Measurements from ENCODE around the gene EDEM3.
A peak's percentile ranks its signal among the peaks of the same experiment; 100 is the strongest.
"Not testable (repeated sequence)": the region's sequence is repeated elsewhere in the genome, so short reads cannot be mapped to it uniquely, and the experiment has no call there.

The EDEM3 gene

DNA sequence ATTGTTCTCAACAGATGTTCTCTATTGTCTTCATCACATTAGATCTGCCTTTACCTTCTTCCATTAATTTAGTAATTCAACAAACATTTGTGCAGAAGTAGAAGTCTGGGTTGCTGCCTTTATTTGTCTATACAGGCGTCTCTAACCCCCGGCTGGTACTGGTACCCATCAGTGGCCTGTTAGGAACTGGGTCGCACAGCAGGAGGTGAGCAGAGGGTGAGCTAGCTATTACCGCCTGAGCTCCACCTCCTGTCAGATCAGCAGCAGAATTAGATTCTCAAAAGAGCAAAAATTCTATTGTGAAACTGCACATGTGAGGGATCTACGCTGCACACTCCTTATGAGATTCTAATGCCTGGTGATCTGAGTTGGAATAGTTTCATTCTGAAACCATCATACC is 12.9 kb upstream of the EDEM3 start:
- ATAC-seq = no peak

DNA sequence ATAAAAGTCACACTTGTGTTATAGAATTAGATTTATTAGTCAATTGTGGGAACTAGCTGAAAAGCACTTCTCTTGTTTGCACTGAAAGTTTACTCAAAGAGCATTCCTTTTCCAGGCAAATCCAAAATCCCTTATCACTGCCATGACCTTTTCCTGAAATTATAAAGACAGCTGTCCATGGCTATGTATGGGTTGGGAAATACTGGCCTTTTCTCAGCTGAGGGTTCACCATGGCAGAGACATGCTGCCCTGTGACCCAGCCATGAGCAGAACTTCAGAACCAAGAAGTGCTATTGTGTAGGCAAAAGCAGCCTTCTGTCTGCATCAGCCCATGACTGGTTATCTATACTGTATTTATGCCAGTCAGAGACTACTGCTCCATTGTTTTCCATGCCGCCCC is 9.8 kb upstream of the EDEM3 start:
- ATAC-seq = no peak

DNA sequence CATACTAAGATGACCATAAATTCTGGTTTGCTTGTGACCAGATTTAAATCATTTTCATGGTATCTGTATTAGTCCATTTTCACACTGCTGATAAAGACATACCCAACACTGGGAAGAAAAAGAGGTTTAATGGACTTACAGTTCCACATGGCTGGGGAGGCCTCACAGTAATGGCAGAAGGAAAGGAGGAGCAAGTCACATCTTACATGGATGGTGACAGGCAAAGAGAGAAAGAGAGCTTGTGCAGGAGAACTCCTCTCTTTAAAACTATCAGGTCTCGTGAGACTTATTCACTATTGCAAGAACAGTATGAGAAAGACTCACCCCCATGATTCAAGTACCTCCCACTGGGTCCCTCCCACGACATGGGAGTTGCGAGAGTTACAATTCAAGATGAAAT is 8.9 kb upstream of the EDEM3 start:
- not testable (repeated sequence) for ATAC-seq

DNA sequence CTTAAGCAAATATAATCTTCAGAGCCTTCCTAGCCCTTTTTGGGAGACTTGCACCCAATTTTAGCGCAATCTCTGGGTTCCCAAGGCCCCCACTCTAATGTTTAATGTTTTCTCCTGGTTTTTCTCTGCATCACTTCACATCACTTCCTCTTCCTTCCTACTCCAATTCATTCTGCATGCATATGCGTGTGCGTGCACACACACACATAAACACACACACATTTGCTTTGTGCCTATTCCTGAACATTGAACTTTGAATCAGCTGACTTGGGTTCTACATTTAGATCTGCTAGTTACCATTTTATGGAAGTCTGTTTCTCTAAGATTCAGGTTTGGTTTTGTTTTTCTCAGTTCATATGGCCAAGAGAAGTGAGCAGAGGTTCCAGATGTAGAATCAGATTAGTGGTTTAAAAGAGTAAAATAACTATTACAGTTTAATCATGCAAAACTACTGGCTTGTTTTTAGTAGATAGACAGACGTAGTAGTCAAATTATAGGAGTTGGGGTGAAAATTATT is 7.4 kb upstream of the EDEM3 start:
- ATAC-seq = no peak

DNA sequence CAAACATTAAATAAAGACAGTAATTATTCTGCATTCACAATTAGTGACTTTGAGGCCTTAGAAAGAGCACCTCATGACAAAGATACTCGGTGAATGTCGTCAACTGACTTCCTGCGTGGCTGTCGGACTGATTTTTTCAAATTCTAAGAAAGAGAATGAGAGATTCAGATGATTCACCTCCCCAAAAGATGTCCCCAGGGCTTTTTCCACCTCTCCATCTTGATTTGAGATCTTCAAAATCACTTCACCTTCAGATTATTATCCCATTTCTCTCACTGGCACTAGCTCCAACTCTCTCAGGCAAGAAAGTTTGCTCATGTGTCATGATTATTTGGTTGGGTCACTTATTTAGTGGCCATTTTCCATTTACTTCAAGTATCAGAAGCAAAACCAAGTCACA is 5.0 kb upstream of the EDEM3 start:
- ATAC-seq = no peak

DNA sequence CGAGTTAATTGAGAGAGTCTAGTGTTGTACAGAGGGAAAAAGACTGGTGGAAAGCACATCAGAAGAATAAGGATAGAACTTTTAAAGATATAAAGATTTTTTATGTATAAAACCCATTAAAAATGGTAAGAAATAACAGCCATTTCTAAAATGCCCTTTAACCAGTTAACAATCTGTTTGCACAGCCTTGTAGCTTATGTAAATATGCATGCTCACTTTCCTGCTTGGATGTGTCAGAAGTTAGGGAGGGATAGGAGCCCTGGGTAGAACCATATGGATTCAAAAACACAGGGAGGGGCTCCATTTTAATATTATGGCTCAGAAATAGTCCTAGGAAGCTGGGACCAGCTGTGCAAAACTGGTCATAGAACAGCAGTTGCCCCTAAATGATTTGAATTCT is 4.5 kb upstream of the EDEM3 start:
- no peak for ATAC-seq

DNA sequence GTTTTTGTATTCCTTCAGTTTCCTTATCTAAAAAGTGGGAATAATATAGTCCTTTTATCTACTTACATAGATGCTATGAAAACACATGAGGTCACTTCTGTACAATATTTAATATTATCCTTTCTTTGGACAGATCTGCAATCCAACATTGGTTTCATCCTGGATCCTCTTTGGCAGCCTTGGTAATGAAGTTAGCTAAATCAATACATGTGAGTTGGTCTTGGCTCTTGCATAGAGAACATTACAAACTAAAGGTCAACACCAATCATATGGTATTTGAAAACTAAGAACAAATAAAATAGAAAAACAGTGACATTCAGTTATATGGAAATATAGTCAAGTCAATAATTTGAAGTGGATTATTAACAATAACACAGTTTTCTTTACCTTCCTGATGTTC is 3.2 kb upstream of the EDEM3 start:
- ATAC-seq = no peak

DNA sequence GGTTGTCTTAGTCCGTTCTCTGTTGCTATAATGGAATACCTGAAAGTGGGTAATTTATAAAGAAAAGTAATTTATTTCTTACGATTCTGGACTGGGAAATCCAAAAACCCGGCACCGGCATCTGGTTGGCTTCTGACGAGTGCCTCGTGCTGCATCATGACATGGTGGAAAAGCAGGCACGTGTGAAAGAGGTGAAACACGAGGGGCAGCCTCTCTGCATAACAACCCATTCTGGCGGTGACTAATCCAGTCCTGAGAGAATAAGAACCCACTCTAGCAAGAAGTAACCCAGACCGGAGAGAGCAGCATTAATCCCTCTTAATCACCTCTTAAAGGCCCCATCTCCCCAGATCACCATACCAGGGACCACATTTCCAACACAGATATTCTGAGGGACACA is 2.7 kb upstream of the EDEM3 start:
- ATAC-seq = no peak

DNA sequence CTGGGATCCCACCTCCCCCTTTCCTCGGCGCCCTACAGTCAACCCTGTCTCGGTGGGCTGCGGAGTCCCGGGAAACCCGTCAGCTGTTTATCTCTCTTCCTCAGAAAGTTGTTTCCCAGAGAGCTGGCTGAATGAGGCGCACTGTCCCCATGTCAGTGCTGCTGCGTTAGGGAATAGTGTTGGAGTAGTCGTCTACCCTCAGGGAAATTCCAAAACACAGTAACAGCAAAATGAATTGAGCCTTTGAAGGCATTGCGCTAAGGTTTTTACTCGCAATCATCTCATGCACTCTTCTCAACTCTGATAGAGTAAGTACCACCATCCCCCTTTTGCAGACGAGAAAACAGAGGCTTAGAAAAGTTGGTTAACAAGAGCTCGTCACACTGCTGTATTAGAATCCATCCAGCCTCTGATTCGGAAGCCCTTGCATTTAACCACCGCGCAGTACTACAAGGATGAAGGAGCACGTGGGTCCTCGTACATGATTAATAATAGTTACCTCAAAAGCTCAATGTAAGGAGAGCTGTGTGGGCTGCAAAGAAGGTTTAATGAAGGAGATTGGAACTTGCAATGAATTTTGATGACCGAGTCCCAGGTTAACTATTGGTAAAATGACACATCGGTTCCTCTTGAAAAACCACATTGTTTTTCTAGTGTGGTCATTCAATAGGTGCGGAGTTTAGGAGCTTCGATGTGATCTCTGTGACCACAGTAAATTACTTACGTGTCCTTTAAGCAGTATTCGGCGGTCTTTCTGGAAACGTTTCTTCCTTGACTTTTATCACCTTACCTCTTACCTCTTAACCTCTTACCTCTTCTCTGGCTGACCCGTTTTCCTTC is 788 bp upstream of the EDEM3 start:
- ATAC-seq = peak; percentile 2

DNA sequence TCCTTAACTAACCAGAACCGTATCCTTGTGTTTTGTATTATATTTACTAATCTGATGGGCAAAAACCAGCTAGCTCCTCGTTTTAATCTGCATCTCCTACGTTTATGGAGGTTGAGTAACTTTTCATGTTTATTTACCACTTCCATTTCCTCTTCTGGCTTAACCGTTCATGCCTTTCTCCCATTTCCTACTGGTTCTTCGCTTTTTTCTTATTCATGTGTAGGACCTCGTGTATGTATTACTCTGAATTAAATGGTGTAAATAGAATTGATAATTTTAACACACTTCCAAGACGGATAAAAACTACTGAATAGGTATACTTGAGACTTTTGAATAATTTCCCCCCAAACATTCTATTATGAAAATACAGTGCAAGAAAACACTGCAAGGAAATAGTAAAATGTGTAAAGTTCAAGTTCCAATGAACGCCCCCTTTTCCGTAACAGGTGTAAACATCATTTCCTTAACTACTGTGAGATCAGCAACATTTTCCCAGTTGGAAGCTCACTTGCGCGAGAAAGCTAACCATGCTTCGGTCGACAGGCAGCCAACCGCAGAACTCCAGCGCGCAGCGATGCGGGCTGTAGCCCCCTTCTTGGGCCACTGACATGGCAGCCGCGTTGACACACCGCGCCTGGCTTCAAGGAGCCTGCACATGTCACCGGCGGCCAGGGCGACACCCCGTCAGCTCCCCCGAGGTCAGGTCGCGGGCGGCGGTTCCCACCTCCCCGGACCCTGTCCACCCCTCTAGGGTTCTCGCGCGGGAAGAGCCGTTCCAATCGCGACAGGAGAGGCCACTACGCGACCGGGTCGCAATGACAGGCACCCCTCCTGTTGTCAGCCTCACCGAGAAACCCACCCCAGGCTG is 816 bp downstream of the EDEM3 start:
- peak; percentile 0 to 4 for ATAC-seq

DNA sequence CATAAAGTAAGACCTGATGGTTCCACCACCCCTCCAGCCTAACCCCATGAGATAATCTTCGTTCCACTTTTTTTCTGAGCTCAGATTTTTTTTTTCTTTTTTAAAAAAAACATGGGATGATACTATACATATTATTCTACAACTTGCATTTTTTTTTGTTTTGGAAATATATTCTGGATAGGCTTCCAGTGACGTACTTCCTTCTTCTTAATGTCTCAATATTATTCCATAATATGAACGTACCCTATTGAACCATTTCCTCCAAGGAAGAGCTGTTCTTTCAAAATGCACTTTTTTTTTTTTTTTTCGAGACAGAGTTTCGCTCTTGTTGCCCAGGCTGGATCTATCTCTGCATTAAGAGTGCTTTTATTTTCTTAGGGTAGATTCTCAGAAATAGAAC is 1.5 kb downstream of the EDEM3 start:
- no peak for ATAC-seq

DNA sequence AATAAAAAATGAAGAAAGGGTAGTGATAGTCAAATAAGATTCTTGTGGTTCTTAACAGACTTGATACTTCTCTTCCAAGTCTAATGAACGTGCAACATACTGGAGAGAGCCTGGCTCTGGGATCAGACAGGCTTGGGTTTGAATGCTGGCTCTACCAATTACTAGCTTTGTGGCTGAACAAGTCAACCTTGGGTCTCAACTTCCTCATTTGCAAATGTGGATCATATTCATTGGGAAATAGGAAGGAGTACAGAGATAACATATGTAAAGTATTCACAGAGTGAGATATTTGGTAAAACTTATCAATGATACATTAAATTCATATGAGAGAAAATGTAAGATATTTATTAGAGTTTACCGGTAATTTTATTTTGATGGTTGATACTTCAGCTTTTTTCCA is 2.0 kb downstream of the EDEM3 start:
- no peak for ATAC-seq

DNA sequence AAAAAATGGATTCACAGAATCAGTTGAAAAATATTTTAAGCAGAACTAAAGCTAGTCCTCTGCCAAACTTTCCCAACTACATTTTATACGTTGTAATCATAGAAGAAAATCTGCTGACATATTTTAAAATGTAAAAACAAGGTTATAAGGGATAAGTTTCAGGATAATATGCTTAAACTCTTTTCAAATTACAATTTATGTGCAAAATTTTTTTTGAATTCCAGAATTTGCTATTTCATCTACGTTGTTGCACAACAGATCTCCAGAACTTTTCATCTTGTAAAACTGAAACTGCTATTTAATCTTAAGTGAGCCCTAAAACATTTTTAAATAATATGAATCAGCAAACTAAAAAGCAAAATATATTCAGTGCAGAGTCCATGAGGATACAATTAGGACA is 5.9 kb downstream of the EDEM3 start:
- no peak for ATAC-seq

DNA sequence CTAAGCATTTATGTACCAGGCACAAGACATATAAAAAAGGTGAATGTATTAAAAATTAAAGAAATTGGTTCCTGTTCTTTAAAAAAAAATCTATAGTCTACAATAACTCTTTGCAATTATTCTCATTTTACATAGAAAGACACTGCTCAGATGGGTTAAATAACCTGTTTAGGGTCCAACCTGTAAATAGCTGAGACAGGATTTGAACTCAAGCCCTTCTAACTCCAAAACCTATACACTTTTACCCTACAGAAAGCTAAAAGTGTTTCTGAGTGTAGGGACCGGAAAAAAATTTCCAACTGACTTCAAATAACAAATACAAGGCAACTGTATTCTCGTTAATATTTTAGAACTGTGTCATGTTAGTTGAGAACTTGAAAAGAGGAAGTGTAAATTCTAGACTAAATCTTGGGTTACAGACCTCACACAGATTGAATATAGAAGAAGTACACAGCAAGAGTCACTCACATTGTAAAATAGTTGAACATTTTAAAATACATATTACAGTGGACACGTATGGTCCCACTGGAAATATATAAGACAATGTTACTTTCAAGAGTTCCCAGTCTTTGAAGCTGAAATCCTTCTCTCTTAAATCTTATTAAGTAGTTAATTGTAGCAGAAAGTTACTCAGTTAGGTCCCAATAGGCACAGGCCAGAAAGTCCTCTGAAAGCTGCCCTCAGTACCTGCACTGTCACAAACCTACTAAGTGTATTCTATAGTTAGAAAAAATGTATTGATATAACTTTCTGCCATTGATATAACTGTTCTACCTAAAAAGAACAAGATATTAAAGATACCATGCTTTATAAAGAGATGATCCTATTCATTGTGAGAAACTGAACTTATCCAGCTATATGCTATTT is 7.3 kb downstream of the EDEM3 start:
- ATAC-seq = no peak

DNA sequence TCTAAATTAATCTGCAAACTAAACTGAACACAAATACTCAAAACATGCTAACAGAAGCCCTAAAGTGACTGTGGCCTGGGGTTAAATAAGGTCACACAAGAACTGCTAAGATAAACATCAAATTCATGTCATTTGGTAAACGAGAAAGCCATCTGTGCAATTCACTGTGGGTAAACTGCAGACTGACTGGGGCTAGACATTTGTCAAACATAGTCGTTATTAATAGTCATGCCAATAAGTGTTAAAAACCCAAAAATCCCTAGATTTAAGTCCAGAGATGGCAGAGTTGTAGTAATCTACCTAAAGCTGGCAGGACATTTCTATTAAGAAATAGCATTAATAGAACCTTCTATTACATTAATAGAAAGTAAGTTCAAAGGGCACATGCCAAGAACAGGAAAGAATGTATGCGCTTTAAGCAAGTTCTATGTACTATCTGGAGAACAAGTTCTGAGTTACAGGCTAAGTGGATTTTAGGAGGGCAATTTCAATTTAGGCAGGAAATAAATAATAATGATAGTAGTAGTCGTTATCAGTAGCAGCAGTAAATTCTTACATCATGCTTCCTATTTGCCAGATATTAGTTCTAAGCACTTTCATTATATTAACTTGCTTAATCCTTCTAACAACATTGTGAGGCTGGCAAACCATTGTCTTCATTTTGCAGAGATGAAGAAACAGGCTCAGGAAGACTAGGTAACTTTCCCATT is 8.6 kb downstream of the EDEM3 start:
- peak; percentile 74 for ATAC-seq

DNA sequence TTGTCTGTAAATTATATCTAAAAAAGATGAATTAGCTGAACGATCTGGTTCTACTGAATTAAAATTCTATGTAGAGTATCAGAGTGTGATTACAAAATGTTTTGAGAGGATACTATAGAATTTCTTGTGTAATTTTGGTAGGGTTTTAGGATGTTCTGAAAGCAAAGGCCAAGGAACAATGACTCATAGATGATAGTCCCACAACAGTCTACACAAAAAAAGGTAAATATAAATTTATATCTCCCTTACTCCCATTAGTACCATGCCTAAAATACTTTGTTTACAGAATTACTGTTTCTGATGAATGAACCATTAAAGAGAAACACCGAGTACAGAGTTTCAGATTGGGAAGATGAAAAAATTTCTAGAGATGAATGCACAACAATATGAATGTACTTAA is 9.5 kb downstream of the EDEM3 start:
- ATAC-seq = no peak

DNA sequence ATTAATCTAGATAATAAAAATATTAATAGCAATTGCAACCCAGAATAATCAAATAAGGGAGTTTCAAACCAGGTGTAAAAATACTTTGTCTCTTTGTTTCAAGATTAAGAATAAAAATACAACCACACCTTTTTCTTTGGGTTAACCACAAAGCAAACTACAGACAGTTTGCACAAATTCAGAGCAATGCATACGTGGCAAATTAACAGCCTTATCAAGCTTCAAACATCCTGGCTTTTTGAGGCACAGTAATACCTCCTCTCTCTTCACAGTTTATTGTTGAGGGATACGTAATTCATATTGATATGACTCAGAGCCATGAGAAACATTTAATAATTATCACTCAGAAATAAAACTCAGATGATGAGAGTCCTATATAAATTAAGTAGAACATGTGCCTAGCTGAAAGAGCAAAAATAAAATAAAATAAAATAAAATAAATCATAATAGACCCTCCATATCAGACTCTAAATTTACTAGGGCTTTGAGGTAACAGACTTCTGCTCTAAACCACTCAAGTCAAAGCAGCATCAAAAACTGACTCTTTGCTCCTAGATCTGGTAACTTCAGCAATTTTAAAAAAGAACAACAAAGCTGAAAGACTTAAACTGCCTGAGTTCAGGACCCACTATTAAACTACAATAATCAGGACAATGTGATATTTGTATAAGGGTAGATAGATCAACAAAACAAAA is 11.4 kb downstream of the EDEM3 start:
- ATAC-seq = peak; percentile 89 to 92

DNA sequence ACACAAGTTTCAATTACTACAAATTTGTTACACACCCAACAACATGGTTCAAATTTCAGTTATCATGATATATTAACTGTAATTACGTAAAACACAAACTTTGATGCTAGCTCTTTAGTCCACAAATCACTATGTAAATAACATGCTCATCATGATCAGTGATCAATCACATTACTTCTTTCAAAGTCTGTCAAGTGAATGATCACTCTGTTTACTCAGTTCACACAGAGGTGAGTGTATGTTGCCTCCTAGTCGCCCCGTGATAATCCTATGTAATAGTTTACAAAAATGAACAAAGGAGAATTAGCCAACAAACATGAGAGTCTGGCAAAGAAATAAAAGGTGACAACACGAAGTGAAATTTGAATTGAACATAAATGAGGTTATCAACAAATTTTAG is 14.3 kb downstream of the EDEM3 start:
- ATAC-seq = no peak

DNA sequence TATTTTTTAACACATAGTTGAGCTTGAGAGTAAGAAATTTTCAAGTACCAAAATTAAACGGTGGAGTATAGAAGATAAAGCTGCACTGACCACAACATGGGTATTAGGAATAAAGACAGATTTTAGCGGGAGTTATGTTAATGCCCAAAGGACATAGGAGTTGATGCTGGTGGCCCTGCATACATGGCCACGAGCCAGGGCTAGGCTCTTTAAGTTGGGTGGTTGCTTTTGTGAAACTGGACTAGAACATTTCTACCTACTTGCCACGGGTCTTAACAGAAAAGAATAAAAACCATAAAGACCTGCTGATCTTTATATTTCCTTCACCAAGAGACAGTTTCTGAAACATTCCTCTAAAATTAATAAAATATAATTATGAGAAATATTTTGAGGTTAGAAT is 14.9 kb downstream of the EDEM3 start:
- ATAC-seq = no peak

DNA sequence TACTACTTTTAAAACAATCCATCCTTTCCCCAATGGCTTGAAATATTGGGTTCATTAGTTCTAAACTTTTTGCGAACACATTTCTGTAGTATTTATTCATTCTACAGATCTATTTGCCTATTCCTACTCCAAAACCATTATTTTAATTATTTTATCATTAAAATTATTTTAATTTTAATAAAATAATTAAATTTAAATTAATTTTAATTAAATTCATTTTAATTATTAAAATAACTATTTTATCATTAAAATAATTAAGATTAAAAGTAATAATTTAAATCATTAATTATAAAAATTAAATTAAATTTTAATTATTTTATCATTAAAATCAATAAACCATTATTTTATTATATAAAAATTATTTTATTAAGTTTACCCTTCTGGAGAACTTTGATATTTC is 15.6 kb downstream of the EDEM3 start:
- ATAC-seq = no peak

DNA sequence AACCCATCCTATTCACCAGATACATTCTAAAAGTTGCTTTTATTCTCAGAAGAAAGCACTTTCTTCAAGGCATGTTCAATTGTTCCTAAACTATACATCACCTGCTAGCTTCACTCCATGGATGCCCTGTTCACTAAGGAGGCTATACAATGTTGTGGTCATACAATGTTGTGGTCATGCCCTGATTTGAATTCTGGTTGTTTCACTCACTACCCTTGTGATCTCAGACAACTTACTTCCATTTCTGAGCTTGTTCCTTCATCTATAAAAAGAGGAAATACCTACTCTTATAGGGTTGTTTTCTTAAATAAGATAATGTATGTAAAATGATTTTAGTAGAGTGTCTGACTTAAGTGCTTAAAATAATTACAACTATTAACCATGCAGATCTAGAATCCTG is 19.7 kb downstream of the EDEM3 start:
- ATAC-seq = no peak

DNA sequence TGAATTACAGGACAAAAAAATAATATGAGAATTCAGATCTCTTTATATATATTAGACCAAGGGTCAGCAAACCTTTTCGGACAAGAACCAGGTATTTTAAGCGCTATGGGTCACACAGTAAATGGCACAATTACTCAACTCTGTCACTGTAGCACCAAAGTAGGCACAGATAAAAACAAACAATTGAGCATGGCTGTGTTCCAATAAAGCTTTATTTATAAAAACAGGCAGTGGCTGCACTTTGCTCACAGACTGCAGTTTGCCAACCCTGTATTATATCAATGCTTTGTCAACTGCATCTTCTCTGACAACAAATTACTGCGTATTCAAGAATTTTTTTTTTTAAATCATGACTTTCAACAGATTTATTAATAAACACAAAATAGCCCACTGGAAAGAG is 29.8 kb downstream of the EDEM3 start:
- no peak for ATAC-seq

All from activated CD4-positive, CD25-positive, alpha-beta regulatory T cell treated with anti-CD3 and anti-CD28 coated beads, Interleukin-2, amount 50 U/mL, for 24 hours (primary cell).